AG09309 (cell line): Measurements from ENCODE around the gene GIGYF2.
"Not testable (repeated sequence)": the region's sequence is repeated elsewhere in the genome, so short reads cannot be mapped to it uniquely, and the experiment has no call there.

Experiments
- DNase-seq: peaks from one replicate; pipeline ENCODE4 v3.0.0-alpha.2; 2010; ENCODE audit warnings: low read depth
- H3K4me3 ChIP-seq: 2 replicates; pipeline ENCODE4 v1.5.1; 2011; ENCODE audit warnings: mild to moderate bottlenecking, low read depth, low read length, moderate library complexity; ENCODE audit not compliant: control insufficient read depth
- TF ChIP-seq, protein P1 (sequence below): IDR thresholded peaks from 2 replicates; pipeline ENCODE4 v1.5.1; 2011; ENCODE audit warnings: mild to moderate bottlenecking, low read depth, low read length, inconsistent platforms; ENCODE audit not compliant: insufficient read depth, control insufficient read depth; ENCODE audit errors: missing control alignments

Gene GIGYF2

GRCh38 chr2:232699110-232699509 is 2.0 kb downstream of the GIGYF2 start:
- TF ChIP-seq, protein P1, sequence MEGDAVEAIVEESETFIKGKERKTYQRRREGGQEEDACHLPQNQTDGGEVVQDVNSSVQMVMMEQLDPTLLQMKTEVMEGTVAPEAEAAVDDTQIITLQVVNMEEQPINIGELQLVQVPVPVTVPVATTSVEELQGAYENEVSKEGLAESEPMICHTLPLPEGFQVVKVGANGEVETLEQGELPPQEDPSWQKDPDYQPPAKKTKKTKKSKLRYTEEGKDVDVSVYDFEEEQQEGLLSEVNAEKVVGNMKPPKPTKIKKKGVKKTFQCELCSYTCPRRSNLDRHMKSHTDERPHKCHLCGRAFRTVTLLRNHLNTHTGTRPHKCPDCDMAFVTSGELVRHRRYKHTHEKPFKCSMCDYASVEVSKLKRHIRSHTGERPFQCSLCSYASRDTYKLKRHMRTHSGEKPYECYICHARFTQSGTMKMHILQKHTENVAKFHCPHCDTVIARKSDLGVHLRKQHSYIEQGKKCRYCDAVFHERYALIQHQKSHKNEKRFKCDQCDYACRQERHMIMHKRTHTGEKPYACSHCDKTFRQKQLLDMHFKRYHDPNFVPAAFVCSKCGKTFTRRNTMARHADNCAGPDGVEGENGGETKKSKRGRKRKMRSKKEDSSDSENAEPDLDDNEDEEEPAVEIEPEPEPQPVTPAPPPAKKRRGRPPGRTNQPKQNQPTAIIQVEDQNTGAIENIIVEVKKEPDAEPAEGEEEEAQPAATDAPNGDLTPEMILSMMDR: no peak
- DNase-seq: no peak
- no peak overlapping the region for H3K4me3 ChIP-seq

- no peak overlapping the region for H3K4me3 ChIP-seq
- DNase-seq: no peak
Measured at GRCh38 chr2:232700154-232700553, 3.0 kb downstream of the GIGYF2 start.

DNA sequence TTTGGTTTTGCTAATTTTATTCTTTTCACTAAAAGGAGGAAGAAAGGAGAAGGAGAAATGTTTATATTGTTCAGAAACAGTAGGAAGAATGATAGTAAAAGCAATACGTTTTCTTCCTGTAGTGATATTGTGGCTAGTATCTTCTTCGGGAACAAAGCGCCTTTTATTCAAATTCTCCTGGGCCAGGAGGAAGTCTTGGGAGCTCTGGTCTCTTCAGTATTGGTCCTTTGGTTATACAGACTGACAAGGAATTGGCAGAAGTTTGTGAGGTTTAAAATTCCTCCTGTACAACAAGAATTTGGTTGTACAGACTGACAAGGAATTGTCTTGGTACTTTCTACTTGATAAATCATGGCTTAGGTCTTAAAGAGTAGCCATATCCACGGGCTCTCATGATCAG is 9.9 kb downstream of the GIGYF2 start:
- H3K4me3 ChIP-seq: no peak overlapping the region
- TF ChIP-seq, protein P1: no peak

More at GRCh38 chr2:232700154-232700553, 3.0 kb downstream of the GIGYF2 start:
- TF ChIP-seq, protein P1: no peak

DNA sequence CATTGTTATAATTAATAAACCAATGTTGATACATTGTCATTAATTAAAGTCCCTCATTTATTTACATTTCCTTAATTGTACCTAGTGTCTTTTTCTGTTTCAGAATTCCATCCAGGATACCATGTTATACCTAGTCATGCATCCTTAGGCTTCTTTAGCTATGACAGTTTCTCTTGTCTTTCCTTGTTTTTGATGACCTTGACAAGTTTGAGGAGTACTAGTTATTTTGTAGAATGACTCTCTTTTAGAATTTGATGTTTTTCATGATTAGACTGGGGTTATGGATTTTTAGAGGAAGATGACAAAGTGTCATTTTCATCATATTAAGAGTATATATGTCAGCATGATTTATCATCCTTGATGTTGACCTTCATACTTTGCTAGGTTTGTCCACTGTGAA is 16.4 kb downstream of the GIGYF2 start:
- no peak for DNase-seq
- TF ChIP-seq, protein P1: no peak
- H3K4me3 ChIP-seq: no peak overlapping the region

More for the DNA sequence above, 9.9 kb downstream of the GIGYF2 start:
- no peak for DNase-seq

DNA sequence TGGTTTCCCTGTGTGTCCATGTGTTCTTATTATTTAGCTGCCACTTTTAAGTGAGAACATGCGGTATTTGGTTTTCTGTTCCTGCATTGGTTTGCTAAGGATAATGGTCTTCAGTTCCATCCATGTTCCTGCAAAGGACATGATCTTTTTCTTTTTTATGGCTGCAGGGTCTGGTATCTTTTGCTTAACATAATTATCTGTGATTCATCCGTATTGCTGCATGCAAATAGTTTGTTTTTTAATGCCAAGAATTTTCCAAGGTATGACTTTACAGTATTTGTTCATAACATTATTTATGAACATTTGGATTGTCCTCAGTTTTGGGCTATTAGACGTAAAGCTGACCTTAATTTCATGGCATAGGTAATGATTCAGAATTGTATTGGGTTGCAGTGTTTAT is 17.8 kb downstream of the GIGYF2 start:
- H3K4me3 ChIP-seq: no peak overlapping the region
- TF ChIP-seq, protein P1: no peak
- DNase-seq: no peak

DNA sequence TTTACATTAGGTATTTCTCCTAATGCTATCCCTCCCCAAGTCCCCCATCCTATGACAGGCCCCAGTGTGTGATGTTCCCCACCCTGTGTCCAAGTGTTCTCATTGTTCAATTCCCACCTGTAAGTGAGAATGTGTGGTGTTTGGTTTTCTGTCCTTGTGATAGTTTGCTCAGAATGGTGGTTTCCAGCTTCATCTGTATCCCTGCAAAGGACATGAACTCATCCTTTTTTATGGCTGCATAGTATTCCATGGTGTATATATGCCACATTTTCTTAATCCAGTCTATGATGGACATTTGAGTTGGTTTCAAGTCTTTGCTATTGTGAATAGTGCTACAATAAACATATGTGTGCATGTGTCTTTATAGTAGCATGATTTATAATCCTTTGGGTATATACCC is 22.9 kb downstream of the GIGYF2 start:
- H3K4me3 ChIP-seq, DNase-seq: not testable (repeated sequence)

DNA sequence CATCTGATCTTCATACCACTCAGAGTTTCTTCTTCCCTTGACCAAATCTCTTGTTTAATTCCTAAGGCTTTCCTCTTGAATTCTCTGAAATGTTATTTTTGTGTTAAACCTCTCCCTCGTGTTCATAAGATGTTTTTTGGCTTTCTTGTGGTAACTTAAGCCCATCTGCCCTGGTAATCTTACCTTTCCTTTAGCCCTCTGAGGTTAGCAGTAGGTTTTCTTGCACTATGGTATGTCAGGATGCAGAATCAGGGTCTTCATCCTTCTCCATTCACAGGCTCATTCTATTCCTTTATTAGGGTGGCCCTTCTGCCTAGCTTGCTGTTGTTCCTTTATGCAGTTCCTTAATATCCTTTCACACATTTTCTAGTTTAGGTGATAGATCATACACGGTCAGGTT is 24.1 kb downstream of the GIGYF2 start:
- H3K4me3 ChIP-seq: no peak overlapping the region
- TF ChIP-seq, protein P1: no peak
- DNase-seq: no peak
